ENCODE measurements around the gene EBF3. TPM values are rescaled to one million over a fixed set of nuclear protein-coding genes. Genes with fewer than 3 reads are reported as not detected.

The EBF3 gene
- total and polyA plus RNA-seq, 2 experiments from 2014 or later = 0.22 to 0.77 TPM

DNA sequence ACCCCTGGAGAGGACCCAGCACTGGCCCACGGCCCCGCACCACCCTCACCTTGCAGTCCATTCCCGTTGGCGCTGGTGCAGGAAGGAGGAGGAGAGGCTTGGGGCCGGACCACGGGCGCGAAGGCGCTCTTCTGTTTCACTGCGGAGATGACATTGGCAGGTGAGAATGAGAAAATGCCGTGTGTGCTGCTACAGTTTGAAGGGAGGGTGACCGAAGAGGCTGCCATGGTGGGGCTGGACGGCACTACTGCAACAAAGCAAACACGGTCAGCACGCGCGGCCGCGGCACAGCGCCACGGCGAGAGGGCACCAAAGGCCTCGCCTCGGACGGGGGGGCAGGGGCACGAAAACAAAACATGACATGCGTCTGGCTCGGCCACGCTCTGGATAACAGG lies 123.9 kb downstream of the EBF3 start:
- H3K79me2 ChIP-seq = no peaks in the 10 kb centered on the region
- no peak for TF ChIP-seq EZH2phosphoT487 (IDR thresholded peaks at IDR 0.05; ENCODE audit: low read depth, severe bottlenecking, unreplicated experiment)
- TF ChIP-seq EZH2 (IDR thresholded peaks at IDR 0.05; ENCODE audit: borderline replicate concordance) = no peak
- TF ChIP-seq, protein P1, sequence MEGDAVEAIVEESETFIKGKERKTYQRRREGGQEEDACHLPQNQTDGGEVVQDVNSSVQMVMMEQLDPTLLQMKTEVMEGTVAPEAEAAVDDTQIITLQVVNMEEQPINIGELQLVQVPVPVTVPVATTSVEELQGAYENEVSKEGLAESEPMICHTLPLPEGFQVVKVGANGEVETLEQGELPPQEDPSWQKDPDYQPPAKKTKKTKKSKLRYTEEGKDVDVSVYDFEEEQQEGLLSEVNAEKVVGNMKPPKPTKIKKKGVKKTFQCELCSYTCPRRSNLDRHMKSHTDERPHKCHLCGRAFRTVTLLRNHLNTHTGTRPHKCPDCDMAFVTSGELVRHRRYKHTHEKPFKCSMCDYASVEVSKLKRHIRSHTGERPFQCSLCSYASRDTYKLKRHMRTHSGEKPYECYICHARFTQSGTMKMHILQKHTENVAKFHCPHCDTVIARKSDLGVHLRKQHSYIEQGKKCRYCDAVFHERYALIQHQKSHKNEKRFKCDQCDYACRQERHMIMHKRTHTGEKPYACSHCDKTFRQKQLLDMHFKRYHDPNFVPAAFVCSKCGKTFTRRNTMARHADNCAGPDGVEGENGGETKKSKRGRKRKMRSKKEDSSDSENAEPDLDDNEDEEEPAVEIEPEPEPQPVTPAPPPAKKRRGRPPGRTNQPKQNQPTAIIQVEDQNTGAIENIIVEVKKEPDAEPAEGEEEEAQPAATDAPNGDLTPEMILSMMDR (IDR thresholded peaks at IDR 0.05; ENCODE audit: poor library complexity) = no peak
- H3K27me3 ChIP-seq = no peaks in the 10 kb centered on the region
- no peaks in the 10 kb centered on the region for H3K4me1 ChIP-seq (ENCODE audit: insufficient read depth)
- no peaks in the 10 kb centered on the region for H3K36me3 ChIP-seq (replicated peaks; ENCODE audit: insufficient read depth, low read depth)
- no peak overlapping the region for H3K4me2 ChIP-seq
- no peaks in the 10 kb centered on the region for H3K9me2 ChIP-seq (replicated peaks; ENCODE audit: insufficient read depth)
- no peaks in the 10 kb centered on the region for H3K9me3 ChIP-seq (ENCODE audit: low read depth)
- H2AFZ ChIP-seq = no peak overlapping the region
- no peak for DNase-seq (ENCODE audit: low spot score)
- no peak overlapping the region for H3K27ac ChIP-seq
- H4K20me1 ChIP-seq (ENCODE audit: insufficient read depth, poor library complexity, severe bottlenecking) = no peaks in the 10 kb centered on the region
- 97% methylated on average over 25 of the region's 29 CpGs for WGBS (ENCODE audit: low lambda C conversion rate, missing lambda C conversion rate)
- H3K4me3 ChIP-seq = no peak overlapping the region

DNA sequence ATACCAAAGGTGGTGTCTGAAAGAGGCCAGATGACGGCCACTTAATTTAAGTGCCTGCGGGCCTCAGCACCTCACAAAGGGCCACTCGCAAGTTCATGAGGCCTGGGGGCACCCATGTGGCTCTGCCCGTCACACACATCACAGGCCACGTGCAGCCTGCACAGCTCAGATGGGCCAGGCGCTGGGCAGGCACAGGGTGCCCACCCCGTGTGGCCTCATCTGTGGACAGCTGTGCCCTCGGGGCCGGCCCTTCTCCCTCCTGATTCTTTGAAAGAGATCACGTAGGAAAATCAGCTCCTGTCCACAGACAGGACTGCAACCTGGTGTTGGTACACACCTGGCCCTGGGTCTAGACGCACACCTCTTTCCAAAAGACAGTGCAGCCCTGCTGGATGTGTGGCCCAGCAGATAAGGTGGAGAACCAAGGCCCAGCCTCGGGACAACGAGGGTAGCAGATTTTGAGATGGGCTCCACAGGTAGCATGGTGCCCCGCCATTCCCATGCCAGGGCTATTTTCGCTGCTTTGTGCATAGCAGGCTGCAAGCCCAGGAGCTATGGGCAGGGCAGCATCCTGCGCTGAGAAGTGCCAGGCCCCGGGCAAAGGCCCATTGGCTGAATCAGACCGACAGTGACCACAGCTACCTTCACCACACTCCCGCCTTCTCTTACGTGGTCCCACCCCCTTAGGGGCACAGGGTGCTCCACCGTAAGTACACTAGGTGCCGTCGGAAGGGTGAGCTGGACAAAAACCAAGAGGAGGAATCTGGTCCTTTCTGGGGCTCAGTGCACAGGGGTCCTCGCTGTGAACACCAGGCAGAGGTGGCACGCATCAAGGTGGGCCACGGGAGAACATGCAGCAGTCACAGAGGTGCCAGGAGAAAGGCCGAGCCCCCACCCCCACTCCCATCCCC lies 124.5 kb downstream of the EBF3 start:
- H3K4me2 ChIP-seq = no peak overlapping the region
- no peaks in the 10 kb centered on the region for H3K36me3 ChIP-seq (replicated peaks; ENCODE audit: insufficient read depth, low read depth)
- no peaks in the 10 kb centered on the region for H3K4me1 ChIP-seq (ENCODE audit: insufficient read depth)
- TF ChIP-seq, protein P1 (IDR thresholded peaks at IDR 0.05; ENCODE audit: poor library complexity) = no peak
- no peak for TF ChIP-seq EZH2 (IDR thresholded peaks at IDR 0.05; ENCODE audit: borderline replicate concordance)
- no peak for TF ChIP-seq EZH2phosphoT487 (IDR thresholded peaks at IDR 0.05; ENCODE audit: low read depth, severe bottlenecking, unreplicated experiment)
- H3K9me3 ChIP-seq (ENCODE audit: low read depth) = no peaks in the 10 kb centered on the region
- H3K9me2 ChIP-seq (replicated peaks; ENCODE audit: insufficient read depth) = no peaks in the 10 kb centered on the region
- H3K4me3 ChIP-seq = no peak overlapping the region
- H3K27ac ChIP-seq = no peak overlapping the region
- no peaks in the 10 kb centered on the region for H3K79me2 ChIP-seq
- H2AFZ ChIP-seq = no peak overlapping the region
- WGBS (ENCODE audit: low lambda C conversion rate, missing lambda C conversion rate) = 97% methylated on average over 26 of the region's 27 CpGs
- no peak for DNase-seq (ENCODE audit: low spot score)
- no peaks in the 10 kb centered on the region for H3K27me3 ChIP-seq
- H4K20me1 ChIP-seq (ENCODE audit: insufficient read depth, poor library complexity, severe bottlenecking) = no peaks in the 10 kb centered on the region

DNA sequence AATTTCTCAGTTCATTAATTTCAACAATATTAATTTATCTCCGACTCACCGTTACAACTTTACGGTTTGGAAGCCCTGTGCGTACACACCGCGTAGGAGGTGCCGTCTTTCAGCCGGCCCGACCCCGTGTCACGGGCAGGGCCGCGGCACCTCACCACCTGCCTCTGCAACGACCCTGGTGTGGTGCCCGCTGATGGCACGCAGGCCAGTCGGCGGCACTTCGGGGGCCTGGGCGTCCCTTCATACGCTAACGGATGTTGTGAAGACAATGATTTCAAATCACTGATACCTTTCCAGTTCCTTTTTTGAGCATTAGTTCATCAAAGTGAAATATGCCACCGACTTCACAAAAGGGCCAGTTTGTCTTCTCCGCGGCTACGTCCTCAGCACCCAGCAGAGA lies 125.3 kb downstream of the EBF3 start:
- no peaks in the 10 kb centered on the region for H3K9me3 ChIP-seq (ENCODE audit: low read depth)
- H4K20me1 ChIP-seq (ENCODE audit: insufficient read depth, poor library complexity, severe bottlenecking) = no peaks in the 10 kb centered on the region
- H2AFZ ChIP-seq = no peak overlapping the region
- H3K36me3 ChIP-seq (replicated peaks; ENCODE audit: insufficient read depth, low read depth) = no peaks in the 10 kb centered on the region
- TF ChIP-seq, protein P1 (IDR thresholded peaks at IDR 0.05; ENCODE audit: poor library complexity) = no peak
- TF ChIP-seq EZH2phosphoT487 (IDR thresholded peaks at IDR 0.05; ENCODE audit: low read depth, severe bottlenecking, unreplicated experiment) (no peak), EZH2 (IDR thresholded peaks at IDR 0.05; ENCODE audit: borderline replicate concordance) (no peak)
- no peaks in the 10 kb centered on the region for H3K27me3 ChIP-seq
- no peak for DNase-seq (ENCODE audit: low spot score)
- no peaks in the 10 kb centered on the region for H3K79me2 ChIP-seq
- no peaks in the 10 kb centered on the region for H3K9me2 ChIP-seq (replicated peaks; ENCODE audit: insufficient read depth)
- no peak overlapping the region for H3K4me2 ChIP-seq
- no peak overlapping the region for H3K4me3 ChIP-seq
- H3K27ac ChIP-seq = no peak overlapping the region
- peaks cover 2% of the 10 kb centered on the region for H3K4me1 ChIP-seq (ENCODE audit: insufficient read depth)
- 97% methylated on average over 26 of the region's 26 CpGs for WGBS (ENCODE audit: low lambda C conversion rate, missing lambda C conversion rate)
